GM21737 (cell line): Measurements from ENCODE around the gene WDR77.

Source experiments
- ATAC-seq: cut with Tn5 transposase; IDR thresholded peaks from one replicate; pipeline ENCODE4 v1.9.1; 2021; ENCODE audit warnings: mild to moderate bottlenecking, moderate library complexity; ENCODE audit not compliant: unreplicated experiment

The WDR77 gene

DNA sequence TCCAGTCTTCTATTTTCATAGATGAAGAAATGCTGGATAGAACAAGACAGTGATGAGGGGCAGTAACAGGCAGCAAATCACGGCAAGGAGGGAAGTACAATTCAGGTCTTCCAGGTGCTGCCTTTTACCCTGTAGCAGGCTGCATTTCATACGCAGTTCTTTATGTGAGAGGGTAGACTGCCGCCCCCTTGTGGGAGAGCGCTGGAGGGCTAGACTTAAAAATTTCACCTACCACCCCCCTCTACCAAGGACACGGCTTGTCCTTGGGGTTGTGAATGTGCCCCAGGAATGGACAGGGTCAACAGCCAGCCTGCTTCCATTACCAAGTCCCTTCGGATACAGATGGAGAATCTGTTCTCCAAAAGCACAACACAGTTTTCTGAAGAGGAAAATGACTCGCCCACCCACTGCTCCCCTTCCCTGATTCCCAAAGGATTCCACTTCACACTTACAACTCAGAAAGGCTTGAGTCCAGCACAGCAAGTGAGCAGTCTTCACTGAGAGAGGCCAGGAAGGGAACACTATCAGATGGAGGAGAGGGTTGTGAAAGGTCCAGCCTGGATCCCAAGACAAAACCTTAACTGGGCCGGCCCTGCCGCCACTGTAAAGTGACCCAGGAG lies 7.4 kb downstream of the WDR77 start:
- no peak for ATAC-seq

- ATAC-seq, result no peak
These were observed 9.3 kb downstream of the WDR77 start for GRCh38 chr1:111439461-111440351.

- ATAC-seq, result no peak
These were observed 12.3 kb downstream of the WDR77 start for GRCh38 chr1:111436726-111437125.

GRCh38 chr1:111424281-111424680 lies 24.8 kb downstream of the WDR77 start:
- no peak for ATAC-seq

DNA sequence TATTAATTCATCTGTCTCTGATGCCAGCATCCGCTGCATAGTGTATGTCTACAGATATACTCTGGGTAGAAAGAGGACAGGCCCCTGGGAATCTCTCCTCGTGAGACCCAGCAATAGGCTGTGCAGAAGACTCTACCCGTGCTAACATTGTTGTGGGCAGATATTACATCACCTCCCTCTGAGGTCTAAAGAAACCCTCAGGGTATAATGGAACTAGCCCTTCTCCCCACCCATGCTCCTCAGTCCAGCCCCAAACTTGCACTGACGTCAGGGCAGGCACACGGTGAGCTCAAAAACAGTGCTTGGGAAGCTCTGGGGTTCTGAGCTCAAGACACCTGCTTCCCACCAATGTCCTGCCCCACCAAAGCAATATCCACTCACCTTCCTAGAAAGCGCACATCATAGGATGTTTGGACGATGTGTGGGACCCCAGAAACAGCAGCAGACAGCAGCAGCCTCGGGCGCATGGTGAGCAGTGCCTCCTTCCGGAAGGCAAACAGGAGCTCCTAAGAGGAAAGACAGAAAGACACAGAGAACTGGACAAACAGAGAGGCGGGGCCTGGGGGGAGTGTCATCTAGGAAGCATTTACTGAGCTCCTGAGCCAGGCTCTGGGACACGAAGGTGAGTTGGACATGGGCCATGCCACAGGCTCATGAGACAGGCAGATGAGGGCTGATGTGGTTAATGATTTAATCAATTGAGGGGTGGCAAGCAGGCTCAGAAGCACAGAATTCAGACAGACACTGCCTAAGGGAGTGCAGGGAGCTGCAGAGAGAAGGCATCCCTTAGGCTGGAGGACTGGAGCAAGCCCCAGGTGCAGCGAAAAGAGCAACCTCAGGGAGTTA lies 26.3 kb downstream of the WDR77 start:
- ATAC-seq, result no peak

GRCh38 chr1:111420377-111420776 lies 28.7 kb downstream of the WDR77 start:
- no peak for ATAC-seq

DNA sequence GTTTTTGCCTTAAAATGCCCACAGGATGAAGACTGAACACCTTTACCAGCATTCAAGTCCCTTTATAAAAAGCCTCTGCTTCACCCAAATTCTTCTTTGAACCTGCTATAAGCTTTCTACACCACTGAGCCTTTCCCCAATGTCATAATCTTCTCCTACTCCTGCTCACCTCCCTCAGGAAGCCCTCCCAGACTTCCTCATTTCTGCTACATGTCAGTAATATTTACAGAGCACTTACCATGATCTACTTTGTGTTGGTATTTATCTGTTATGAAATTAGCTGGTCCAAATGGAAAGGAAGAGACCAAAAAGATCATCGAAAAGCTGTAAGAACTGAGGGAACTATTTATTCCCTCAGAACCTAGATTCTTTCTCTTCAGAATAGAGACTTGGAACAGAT lies 30.0 kb downstream of the WDR77 start:
- ATAC-seq, result no peak

GRCh38 chr1:111417755-111418154 lies 31.3 kb downstream of the WDR77 start:
- no peak for ATAC-seq

GRCh38 chr1:111415461-111415860 lies 33.6 kb downstream of the WDR77 start:
- ATAC-seq, result no peak

GRCh38 chr1:111414756-111415155 lies 34.3 kb downstream of the WDR77 start:
- ATAC-seq, result no peak

GRCh38 chr1:111412839-111413238 lies 36.2 kb downstream of the WDR77 start:
- no peak for ATAC-seq

DNA sequence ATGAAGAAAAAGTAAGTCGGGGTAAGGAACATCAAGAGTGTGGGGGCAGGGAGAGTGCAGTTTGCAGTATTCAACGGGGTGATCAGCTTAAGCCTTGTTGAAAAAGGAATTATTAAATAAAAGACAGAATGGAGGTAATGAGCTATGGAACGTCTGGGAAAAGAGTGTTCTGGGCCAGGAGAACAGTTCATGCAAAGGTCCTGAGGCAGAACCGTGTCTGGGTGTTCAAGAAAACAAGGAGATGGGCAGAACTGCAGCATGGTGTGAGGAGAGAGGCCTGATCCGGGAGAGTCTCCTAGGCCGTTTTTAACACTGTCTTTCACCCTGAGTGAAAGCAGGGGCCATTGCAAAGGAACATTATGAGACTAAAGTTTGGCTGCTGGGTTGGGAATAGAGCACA lies 41.8 kb downstream of the WDR77 start:
- ATAC-seq, result no peak

DNA sequence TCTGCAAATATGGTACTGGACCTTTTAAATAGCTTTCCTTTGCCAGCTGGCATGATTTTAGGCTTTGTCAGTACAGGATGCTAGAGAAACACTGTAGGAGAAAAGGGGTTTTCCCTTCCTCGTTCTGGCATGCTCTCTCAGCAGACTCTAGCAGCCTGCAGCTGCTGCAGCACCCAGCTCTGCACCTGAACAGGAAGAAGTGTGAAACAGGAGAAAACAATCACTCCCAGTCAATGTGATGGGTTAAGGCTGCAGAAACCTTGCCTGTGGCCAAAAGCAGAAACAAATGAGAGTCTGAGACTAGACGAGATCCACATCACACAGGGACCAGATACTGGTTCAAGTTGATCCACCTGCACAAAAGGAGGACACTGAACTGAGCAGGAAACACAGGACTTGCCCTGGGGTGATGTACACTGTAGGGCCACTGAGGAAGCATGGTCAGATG lies 42.7 kb downstream of the WDR77 start:
- peak; percentile 92 for ATAC-seq

DNA sequence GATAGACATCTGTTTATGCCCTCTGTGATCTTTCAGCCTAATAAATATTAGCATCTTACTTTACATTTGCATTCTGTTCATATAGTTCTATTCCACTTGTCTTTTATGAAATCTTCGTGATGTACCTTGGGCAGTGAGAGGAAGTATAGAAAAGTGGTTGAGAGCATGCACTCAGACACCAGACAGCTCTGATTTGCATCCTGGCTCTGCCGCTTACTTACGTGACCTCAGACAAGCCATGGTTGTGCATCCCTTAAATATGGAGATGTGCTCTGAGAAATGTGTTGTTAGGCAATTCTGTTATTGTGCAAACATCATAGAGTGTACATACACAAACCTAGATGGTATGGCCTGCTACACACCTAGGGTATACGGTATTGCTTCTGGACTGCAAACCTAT lies 44.5 kb downstream of the WDR77 start:
- no peak for ATAC-seq

DNA sequence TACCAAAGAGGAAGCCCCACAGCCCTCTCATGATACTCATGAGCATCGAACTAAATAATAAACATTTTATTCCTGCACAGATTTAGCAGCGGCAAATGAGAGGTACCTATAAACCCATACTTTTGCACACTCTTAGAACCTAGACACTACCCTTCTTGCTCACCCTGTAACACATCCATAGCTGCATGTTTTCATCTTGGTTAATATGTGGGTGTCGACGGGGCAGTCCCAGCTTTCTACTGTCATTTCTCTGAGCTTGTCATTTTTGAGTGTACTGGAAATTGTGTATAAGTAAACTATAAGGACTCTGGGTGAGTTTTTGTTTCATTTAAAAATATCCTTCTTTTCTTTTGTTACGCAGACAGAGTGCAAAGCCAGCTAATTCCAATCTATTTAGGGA lies 47.0 kb downstream of the WDR77 start:
- ATAC-seq, result no peak

DNA sequence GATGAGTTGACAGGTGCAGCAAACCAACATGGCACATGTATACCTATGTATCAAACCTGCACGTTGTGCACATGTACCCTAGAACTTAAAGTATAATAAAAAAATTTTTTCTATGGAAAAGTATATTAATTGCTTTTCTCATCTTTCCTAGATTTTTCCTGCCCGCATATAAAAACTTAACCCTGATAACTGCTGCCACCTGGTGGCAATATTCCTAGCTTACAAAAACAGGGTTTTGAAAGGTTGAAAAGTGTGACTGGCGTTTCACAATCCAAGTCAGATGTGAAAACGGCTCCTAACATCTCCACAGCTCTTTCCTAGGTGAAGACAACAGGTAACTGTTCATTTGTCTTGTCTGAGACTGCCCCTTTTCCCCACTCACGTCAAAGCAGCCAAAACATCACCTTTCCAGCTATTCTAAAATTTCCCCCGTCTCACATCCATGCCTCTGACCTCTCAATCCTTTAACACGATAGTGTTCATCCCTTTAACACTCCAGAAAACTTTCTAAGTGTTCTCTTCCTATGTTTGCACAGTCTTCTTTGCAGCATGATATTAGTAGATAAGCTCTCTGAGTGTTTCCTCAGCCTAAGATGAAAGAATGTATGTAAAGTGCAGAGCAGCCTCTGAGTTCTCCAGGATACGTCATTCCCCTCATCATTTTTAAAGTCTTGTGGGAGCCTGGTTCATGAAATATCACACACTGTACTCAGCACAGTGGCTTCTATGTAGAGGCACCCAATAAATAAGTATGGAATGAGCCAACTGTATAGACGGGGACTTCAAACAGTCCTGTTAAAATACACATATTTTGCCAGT lies 49.1 kb downstream of the WDR77 start:
- ATAC-seq, result no peak

DNA sequence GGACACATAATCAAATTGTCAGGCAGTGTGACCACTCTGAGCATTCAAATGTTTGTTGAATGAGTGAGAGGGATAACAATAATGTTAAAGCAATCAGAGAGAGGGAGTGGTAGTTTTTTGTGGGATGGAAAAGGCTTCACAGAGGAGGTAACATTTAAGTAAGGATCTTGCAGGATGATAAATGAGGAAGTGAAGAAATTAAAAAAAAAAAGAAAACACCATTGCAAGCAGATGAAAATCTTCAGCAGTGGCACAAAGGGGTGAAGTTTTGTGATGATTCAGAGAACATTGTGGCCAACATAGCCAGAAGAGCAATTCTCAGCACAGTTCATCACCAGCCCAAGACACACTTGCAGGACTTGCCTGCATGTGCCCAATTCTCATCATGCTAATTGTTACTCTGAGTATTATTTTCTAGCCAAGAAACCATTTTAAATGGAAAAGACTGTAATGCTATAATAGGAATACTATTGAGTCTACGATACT lies 56.6 kb downstream of the WDR77 start:
- no peak for ATAC-seq

- no peak for ATAC-seq
These were observed 57.0 kb downstream of the WDR77 start for GRCh38 chr1:111392042-111392441.
